Activated CD4-positive, alpha-beta T cell treated with anti-CD3 and anti-CD28 coated beads, Interleukin-2, amount 10 ng/mL, durations not matched to agents 7 days and 5 days (primary cell): ENCODE data around the gene TSEN54. TPM values are rescaled to one million over a fixed set of nuclear protein-coding genes. Genes with fewer than 3 reads are reported as not detected.
A peak's percentile ranks its signal among the peaks of the same experiment; 100 is the strongest.

Experiments used
- CTCF ChIA-PET: fragments of 350-600 bp; sonication (Branson Sonifier 250); formaldehyde crosslinking; loops from one replicate; lab custom pipeline; 2021; ENCODE audit warnings: antibody characterized with exemption; lab: Charles Lee
- POLR2A ChIA-PET: fragments of 350-600 bp; sonication (Branson Sonifier 250); formaldehyde crosslinking; loops from one replicate; lab custom pipeline; 2021; ENCODE audit warnings: antibody characterized with exemption; lab: Charles Lee
- DNase-seq: peaks from one replicate; pipeline ENCODE4 v3.0.0-alpha.2; 2020
- H3K27ac Mint-ChIP-seq: one replicate; pipeline ENCODE4 v1.8.0; 2021; ENCODE audit warnings: mild to moderate bottlenecking, moderate library complexity, mixed read lengths
- H3K27me3 Mint-ChIP-seq: one replicate; pipeline ENCODE4 v1.8.0; 2021; ENCODE audit warnings: mixed read lengths
- H3K36me3 Mint-ChIP-seq: one replicate; pipeline ENCODE4 v1.8.0; 2021; ENCODE audit warnings: low read depth, mixed read lengths
- H3K4me1 Mint-ChIP-seq: one replicate; pipeline ENCODE4 v1.8.0; 2021; ENCODE audit warnings: mixed read lengths
- H3K4me3 Mint-ChIP-seq: one replicate; pipeline ENCODE4 v1.8.0; 2021; ENCODE audit warnings: mild to moderate bottlenecking, moderate library complexity, mixed read lengths
- H3K9me3 Mint-ChIP-seq: one replicate; pipeline ENCODE4 v1.8.0; 2021; ENCODE audit warnings: mixed read lengths
- total RNA-seq, 2 experiments: library from RNA; stranded (reverse); gene quantifications; one replicate each; pipeline ENCODE4 v1.2.3, GENCODE V29; 2021

TSEN54 gene
- total RNA-seq, 2 experiments from 2014 or later = 48.8 to 59.2 TPM

DNA sequence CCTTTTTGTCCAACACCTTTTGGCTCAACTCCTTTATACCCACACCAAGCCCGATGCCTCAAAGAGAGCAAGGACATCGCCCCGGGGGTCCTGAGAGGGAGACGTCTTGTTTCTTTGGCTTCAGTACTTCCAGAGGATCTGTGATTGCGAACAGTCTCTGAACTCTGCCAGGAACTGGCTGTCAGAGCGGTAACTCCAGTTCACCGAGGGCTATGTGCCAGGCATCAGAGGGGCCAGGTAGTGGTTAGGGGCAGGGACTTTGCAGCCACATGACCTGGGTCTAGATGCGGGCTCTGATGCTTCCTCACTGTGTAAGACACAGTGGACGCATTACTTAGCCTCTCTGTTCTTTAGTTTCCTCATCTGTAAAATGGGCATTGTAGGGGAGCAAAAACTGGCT lies 30.8 kb downstream of the TSEN54 start:
- ChIA-PET POLR2A (no interaction called here), CTCF (no interaction called here)

DNA sequence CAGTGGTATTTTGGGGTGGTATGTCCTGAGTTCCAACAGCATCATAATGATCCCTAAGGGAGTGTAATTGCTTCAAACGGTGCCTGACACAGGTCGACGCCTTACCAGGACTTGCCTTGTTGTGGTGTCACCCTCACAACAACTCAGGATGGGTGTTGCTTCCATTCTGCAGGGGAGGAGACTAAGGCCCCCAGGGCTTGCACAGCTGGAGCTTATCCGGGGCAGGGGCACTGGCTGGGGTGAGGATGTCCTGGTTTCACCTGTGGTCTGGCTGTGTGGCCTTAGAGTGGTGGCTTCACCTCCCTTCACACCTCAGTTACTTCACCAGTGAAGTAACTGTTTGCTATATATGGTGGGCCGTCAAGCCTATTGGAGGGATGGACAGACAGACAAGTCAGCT lies 32.5 kb downstream of the TSEN54 start:
- Mint-ChIP-seq H3K9me3 (no peaks in the 10 kb centered on the region), H3K27ac (no peak overlapping the region), H3K4me1 (peaks cover 2% of the 10 kb centered on the region), H3K36me3 (no peaks in the 10 kb centered on the region), H3K27me3 (no peaks in the 10 kb centered on the region), H3K4me3 (no peak overlapping the region)
- ChIA-PET CTCF (no interaction called here), POLR2A (interaction anchor here (0.7 kb wide), 1 partner anchor 14 kb away, joined by 3 read pairs; no protein-coding TSS in a partner anchor)
- no peak for DNase-seq

More for the DNA sequence above, 30.8 kb downstream of the TSEN54 start:
- Mint-ChIP-seq H3K27me3 (no peaks in the 10 kb centered on the region), H3K9me3 (no peaks in the 10 kb centered on the region), H3K27ac (no peak overlapping the region), H3K36me3 (no peaks in the 10 kb centered on the region), H3K4me3 (no peak overlapping the region), H3K4me1 (peaks cover 2% of the 10 kb centered on the region)
- no peak for DNase-seq

DNA sequence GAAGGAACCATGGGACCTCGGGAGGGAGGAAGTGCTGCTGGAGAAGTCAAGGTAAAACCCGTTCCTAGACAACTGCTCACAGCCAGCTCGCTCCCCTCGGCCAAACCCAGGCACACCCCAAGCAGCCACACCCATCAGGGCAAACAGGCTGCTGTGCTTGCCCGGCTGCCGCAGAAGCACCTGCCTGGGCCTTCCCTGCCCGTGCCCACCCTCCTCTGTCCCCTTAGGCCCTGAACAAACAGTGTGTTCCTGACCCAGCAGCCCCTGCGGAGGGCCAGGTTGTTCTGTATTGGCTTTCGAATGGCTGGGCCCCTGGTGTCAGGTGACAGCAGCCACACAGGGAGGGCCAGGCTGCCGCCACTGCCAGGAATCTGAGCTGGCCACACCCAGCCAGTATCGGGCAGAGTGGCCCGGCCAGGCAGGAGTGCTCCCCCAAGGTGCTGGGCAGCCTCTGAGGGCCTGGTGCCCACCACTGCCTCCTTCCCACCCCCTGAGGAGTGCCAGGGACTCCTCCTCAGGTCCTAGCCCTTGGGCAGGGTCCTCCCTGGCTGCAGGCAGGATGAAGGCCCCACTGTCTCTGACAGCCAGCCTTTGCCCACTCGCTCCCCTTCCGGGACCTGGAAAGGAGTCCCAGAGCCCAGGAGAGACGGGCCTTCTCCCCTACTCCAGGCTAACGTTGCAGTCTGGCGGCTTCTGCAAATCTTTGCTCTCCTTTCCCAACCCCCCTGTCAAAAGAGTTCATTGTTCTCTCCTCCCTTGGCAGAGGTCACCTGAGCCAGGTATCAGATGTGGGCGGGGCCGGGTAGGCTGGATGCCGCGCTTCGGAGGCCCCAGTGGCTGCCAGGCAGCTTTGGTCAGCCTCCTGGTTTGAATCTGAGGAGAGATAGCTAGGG lies 33.2 kb downstream of the TSEN54 start:
- CTCF ChIA-PET = interaction anchor here (0.9 kb wide), 1 partner anchor 19 kb away, joined by 4 read pairs; no protein-coding TSS in a partner anchor
- H3K27me3 Mint-ChIP-seq = no peaks in the 10 kb centered on the region
- peaks cover 2% of the 10 kb centered on the region for H3K4me1 Mint-ChIP-seq
- no peak for DNase-seq
- no peaks in the 10 kb centered on the region for H3K9me3 Mint-ChIP-seq
- no peak overlapping the region for H3K27ac Mint-ChIP-seq
- no peak overlapping the region for H3K4me3 Mint-ChIP-seq
- POLR2A ChIA-PET = no interaction called here
- H3K36me3 Mint-ChIP-seq = no peaks in the 10 kb centered on the region

DNA sequence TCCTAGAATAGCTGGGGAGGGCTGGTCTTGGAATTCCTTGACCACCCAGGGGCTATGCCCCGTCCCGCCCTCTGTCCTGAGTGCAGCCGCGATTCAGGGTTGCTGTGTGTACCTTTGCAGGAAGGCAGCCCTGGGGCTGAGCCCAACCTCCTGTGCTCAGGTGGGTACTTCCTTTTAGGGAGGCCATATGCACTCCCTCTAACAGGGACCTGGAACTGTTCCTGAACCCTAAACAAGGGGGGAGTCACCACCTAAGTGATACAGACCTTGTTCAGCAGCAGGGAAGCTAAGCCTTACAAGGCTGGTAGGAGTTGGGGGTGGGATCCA lies 33.8 kb downstream of the TSEN54 start:
- Mint-ChIP-seq H3K4me3 (no peak overlapping the region), H3K4me1 (peaks cover 2% of the 10 kb centered on the region), H3K27ac (no peak overlapping the region), H3K27me3 (no peaks in the 10 kb centered on the region), H3K9me3 (no peaks in the 10 kb centered on the region), H3K36me3 (no peaks in the 10 kb centered on the region)
- no peak for DNase-seq
- ChIA-PET CTCF (interaction anchor here (0.9 to 1.3 kb wide), 2 partner anchors 18 to 70 kb away, joined by 4 to 5 read pairs; no protein-coding TSS in a partner anchor), POLR2A (no interaction called here)

DNA sequence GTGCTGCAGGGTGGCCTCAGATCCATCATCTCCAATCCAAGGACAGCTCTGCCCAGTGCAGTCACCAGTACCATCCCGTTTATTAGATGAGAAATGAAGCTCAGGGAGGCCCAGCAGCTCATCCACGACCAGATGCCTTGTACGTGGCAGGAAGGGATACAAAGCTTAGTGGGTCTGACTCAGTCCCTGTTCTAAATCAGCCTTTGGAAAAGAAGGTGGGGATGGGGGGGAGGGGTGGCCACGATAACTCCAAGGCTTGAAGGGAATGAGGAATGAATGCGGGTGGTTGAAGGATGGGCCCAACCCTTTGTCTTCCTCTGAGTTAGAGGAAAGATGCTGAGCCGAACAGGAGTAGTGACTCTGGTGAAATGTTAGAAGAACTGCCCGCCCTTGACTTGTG lies 34.9 kb downstream of the TSEN54 start:
- Mint-ChIP-seq H3K4me1 (peaks cover 2% of the 10 kb centered on the region), H3K27me3 (no peaks in the 10 kb centered on the region), H3K9me3 (no peaks in the 10 kb centered on the region), H3K4me3 (no peak overlapping the region), H3K36me3 (no peaks in the 10 kb centered on the region), H3K27ac (peak overlapping the region; percentile 42)
- no peak for DNase-seq
- ChIA-PET POLR2A (no interaction called here), CTCF (interaction anchor here (0.9 to 1.3 kb wide), 2 partner anchors 17 to 71 kb away, joined by 3 to 5 read pairs; no protein-coding TSS in a partner anchor)

DNA sequence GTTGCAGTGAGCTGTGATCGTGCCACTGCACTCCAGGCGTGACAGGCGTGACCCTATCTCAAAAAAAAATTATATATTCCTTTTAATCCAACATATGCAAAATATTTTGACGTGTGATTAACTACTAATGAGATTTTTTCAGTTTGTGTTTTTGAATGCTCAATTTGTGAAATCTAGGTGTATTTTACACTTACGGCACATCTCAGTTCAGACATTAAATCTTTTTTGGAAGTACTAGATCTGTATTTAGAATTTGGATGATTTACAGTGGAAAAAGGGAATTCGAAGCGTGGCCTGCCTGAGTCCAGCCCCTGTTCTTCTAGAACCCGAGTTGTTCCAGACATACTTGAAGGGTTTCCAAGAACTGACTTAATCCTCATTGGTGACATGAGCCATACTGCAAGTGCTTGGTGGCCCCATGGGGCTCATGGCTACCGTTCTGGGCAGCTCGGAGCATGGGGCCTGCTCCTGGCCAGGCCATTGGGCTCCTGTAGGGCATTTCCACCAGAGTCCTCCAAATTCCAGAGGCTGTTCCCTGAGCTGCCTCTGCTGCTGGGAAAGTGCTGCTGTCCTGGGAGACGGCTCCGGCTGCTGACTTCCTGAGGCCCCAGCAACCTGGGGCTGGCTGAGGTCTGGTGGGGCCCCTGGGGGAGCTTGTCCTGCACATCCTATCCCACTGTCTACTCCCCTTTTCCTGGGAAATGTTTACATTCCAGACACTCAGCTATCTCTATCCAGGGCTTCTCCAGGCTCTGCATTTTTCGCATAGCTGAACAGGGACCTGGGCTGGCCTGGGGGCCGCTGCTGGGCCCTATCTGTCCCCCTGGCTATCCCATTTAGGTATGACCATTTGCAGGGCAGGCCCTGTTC lies 36.3 kb downstream of the TSEN54 start:
- no peaks in the 10 kb centered on the region for H3K36me3 Mint-ChIP-seq
- no peak overlapping the region for H3K27ac Mint-ChIP-seq
- DNase-seq = no peak
- H3K9me3 Mint-ChIP-seq = no peaks in the 10 kb centered on the region
- CTCF ChIA-PET = interaction anchor here (0.6 to 1.3 kb wide), 4 partner anchors 10 to 185 kb away, joined by 3 to 4 read pairs (median 3); partner anchors contain the start of gene LLGL2
- no peaks in the 10 kb centered on the region for H3K27me3 Mint-ChIP-seq
- POLR2A ChIA-PET = interaction anchor here (0.5 kb wide), 1 partner anchor 262 kb away, joined by 5 read pairs; no protein-coding TSS in a partner anchor
- peaks cover 2% of the 10 kb centered on the region for H3K4me1 Mint-ChIP-seq
- H3K4me3 Mint-ChIP-seq = no peak overlapping the region

DNA sequence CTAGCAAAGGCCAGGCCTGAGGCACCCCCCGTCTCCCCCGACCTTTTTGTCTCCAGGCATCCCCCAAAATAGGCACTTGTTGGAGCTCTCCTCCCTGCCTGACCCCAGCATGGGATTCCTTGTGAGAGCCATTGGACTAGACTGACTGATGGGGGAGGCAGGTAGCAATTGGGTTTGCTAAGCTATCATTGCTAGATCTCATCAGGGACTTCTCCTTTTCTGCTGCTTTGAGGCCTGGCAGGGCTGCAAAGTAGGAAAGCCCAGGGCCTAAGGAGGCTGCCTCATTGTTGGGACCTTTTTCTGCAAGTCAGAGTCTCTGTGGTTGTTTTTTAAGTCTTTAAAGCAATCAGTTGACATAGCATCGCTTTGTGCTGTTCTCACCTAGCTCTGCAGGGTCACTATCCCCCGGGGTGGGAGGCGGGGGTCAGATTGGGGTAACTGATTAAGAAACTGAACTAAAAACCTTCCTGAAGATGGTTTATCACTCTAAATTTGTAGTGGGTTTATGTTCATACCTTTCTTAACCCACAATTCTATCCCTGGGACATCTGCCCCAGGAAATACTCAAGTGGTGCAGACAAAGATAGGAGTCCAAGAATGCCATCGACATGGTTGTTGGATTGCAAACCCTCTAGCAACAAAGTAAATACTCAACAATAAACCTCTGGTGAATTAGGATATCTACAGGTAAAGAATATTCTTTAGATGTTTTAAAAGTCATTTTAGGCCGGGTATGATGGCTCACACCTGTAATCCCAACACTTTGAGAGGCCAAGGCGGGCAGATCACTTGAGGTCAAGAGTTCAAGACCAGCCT lies 37.2 kb downstream of the TSEN54 start:
- no peak for DNase-seq
- H3K4me1 Mint-ChIP-seq = peaks cover 2% of the 10 kb centered on the region
- no peak overlapping the region for H3K27ac Mint-ChIP-seq
- H3K36me3 Mint-ChIP-seq = no peaks in the 10 kb centered on the region
- H3K9me3 Mint-ChIP-seq = no peaks in the 10 kb centered on the region
- CTCF ChIA-PET = interaction anchor here (0.6 to 1.1 kb wide), 2 partner anchors 11 to 184 kb away, joined by 3 read pairs; no protein-coding TSS in a partner anchor
- no peak overlapping the region for H3K4me3 Mint-ChIP-seq
- POLR2A ChIA-PET = no interaction called here
- H3K27me3 Mint-ChIP-seq = no peaks in the 10 kb centered on the region

DNA sequence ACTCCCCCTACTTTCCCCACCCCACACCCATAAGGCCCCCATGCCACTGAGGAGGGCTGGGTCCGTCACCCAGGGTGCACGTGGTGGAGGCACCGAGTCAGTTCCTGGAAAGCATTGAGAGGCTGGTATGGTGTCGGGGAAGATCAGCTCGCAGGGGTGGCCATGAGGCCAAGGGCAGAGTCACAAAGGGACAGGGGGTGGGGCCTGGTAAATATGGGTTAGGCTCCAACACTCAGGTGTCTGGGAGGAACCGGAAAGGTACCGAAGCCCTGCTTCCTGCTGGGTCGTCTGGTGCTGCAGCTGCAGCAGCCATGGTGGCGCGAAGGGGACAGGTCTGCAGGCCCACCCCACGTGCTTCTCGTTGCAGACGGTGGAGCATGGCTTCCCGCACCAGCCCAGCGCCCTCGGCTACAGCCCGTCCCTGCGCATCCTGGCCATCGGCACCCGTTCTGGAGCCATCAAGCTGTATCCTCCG lies 39.4 kb downstream of the TSEN54 start:
- Mint-ChIP-seq H3K9me3 (no peaks in the 10 kb centered on the region), H3K27ac (no peak overlapping the region), H3K4me1 (no peaks in the 10 kb centered on the region), H3K36me3 (no peaks in the 10 kb centered on the region), H3K27me3 (no peaks in the 10 kb centered on the region), H3K4me3 (no peak overlapping the region)
- POLR2A ChIA-PET = no interaction called here
- CTCF ChIA-PET = no interaction called here
- no peak for DNase-seq

DNA sequence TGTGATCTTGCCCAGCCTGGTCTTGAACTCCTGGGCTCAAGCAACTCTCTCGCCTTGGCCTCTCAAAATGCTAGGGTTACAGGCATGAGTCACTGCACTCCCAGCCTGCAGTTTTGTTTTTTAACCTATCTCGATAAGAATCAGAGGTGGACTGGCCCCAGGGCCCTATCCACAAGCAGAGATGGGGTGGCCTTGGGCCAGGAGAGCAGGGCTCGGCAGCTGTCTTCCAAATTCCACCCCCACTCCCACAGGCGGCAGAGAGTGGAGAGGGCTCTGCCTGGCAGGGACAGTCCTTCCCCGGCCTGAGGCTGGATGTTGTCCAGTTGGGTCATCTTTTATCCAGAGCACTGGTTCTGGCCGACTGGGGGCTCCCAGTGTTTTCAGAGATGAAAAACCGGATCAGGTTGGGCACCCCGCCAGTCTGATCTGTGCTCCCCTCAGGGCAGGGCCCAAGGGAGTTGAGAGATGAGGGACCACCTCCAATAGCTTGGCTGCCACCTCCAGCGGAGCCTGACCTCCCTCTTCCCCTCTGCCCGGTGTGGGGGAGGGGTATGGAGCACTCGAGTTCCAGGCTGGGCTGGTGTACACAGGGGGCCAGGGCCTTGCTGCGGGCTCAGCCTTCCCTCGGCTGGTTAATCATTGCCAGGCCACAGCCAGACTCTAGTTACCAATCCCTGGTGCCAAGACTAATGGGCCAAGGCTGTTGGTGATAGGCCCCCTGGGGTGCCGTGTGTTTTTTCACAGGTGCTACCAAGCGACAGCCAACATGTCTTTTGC lies 40.9 kb downstream of the TSEN54 start:
- H3K4me1 Mint-ChIP-seq = no peaks in the 10 kb centered on the region
- no peak overlapping the region for H3K4me3 Mint-ChIP-seq
- POLR2A ChIA-PET = no interaction called here

DNA sequence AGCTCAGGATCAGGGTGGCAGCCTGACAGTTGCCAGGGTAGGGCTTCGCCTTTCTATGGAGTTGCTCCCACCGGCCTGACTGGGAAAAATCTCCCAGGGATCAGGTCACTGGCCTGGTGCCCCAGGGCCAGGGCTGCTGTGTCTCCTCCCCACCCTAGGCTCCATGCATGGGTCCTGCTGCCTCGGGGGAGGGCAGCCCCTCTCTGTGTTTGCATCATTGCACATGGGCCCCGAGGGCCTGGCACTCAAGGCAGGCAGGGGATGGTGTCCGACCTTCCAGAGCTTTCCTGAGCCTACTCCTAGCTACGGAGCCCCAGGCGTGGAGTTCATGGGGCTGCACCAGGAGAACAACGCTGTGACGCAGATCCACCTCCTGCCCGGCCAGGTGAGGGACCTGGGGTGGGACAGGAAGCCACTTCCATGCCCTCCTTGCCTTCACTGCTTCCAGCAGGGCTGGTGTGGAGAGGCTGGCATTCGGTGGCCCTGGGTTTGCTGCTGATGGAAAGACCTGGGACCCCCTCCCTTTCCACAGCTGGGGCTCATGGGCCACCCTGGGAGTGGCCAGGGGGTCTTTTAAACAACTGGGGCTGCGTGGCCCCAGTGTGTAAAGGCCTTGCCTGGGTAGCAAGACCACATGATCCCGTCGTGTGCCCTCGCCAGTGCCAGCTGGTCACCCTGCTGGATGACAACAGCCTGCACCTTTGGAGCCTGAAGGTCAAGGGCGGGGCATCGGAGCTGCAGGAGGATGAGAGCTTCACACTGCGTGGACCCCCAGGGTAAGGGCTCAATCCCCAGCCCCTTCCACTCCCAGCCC lies 41.7 kb downstream of the TSEN54 start:
- Mint-ChIP-seq H3K36me3 (no peaks in the 10 kb centered on the region), H3K27ac (no peak overlapping the region), H3K27me3 (no peaks in the 10 kb centered on the region), H3K4me3 (no peak overlapping the region), H3K9me3 (no peaks in the 10 kb centered on the region), H3K4me1 (no peaks in the 10 kb centered on the region)
- ChIA-PET CTCF (interaction anchor here (1.4 kb wide), 1 partner anchor 21 kb away, joined by 3 read pairs; no protein-coding TSS in a partner anchor), POLR2A (no interaction called here)
- no peak for DNase-seq

More for the DNA sequence above, 40.9 kb downstream of the TSEN54 start:
- Mint-ChIP-seq H3K27me3 (no peaks in the 10 kb centered on the region), H3K27ac (no peak overlapping the region), H3K9me3 (no peaks in the 10 kb centered on the region), H3K36me3 (no peaks in the 10 kb centered on the region)
- no peak for DNase-seq
- CTCF ChIA-PET = interaction anchor here (1.4 kb wide), 1 partner anchor 20 kb away, joined by 3 read pairs; no protein-coding TSS in a partner anchor
